PC-3 (cell line): ENCODE results near the gene RBMS3. TPM values are rescaled to one million over a fixed set of nuclear protein-coding genes. Genes with fewer than 3 reads are reported as not detected.

ENCODE experiments used
- ATAC-seq: fragments of 200-7000 bp; cut with Tn5 transposase; 2 replicates; pipeline ENCODE4 v1.9.1; 2020; ENCODE audit warnings: mild to moderate bottlenecking, moderate library complexity
- BruUV-seq: library from RNA; stranded (reverse); fragments of 400-500 nt; replicated peaks from 2 replicates; lab custom pipeline; 2021; lab: Mats Ljungman, UMichigan
- CTCF ChIA-PET: fragments of 300-600 bp; sonication (Branson Sonifier 250); formaldehyde crosslinking; loops from one replicate; lab custom pipeline; 2022; ENCODE audit warnings: antibody characterized with exemption; lab: Charles Lee
- POLR2A ChIA-PET: fragments of 300-600 bp; sonication (Branson Sonifier 250); formaldehyde crosslinking; loops from one replicate; lab custom pipeline; 2022; ENCODE audit warnings: antibody characterized with exemption; ENCODE audit not compliant: unreplicated experiment; lab: Charles Lee
- DNase-seq: peaks from one replicate; pipeline ENCODE4 v3.0.0-alpha.2; 2015
- H2AFZ ChIP-seq: fragments of 300-600 bp; sonication (generic); 2 replicates; pipeline ENCODE4 v1.6.0; 2016; ENCODE audit warnings: antibody characterized with exemption, low read length
- H3F3A ChIP-seq: fragments of 300-600 bp; sonication (generic); one replicate; pipeline ENCODE4 v1.6.0; 2017; ENCODE audit warnings: antibody characterized with exemption, low read length, control low read depth, mild to moderate bottlenecking; ENCODE audit not compliant: unreplicated experiment
- H3K27ac ChIP-seq: fragments of 300-600 bp; sonication (generic); 2 replicates; pipeline ENCODE4 v1.5.1; 2016; ENCODE audit warnings: mild to moderate bottlenecking, low read length
- H3K27me3 ChIP-seq: fragments of 300-600 bp; sonication (generic); 2 replicates; pipeline ENCODE4 v1.6.1; 2016; ENCODE audit warnings: low read length, mixed read lengths
- H3K36me3 ChIP-seq: fragments of 300-600 bp; sonication (generic); 2 replicates; pipeline ENCODE4 v1.6.1; 2016; ENCODE audit warnings: low read depth, mixed run types, low read length, mixed read lengths
- H3K4me1 ChIP-seq: fragments of 300-600 bp; sonication (generic); 2 replicates; pipeline ENCODE4 v1.5.1; 2016; ENCODE audit warnings: low read length; ENCODE audit not compliant: insufficient read depth
- H3K4me2 ChIP-seq: fragments of 300-600 bp; sonication (generic); 2 replicates; pipeline ENCODE4 v1.6.0; 2016; ENCODE audit warnings: low read length
- H3K4me3 ChIP-seq: fragments of 300-600 bp; sonication (generic); 2 replicates; pipeline ENCODE4 v1.5.1; 2016; ENCODE audit warnings: mild to moderate bottlenecking, low read length, mixed read lengths
- H3K79me2 ChIP-seq: fragments of 300-600 bp; sonication (generic); 2 replicates; pipeline ENCODE4 v1.6.1; 2017; ENCODE audit warnings: low read length, mixed read lengths
- H3K9ac ChIP-seq: fragments of 300-600 bp; sonication (generic); 2 replicates; pipeline ENCODE4 v1.6.0; 2016; ENCODE audit warnings: mild to moderate bottlenecking, low read length
- H3K9me2 ChIP-seq: fragments of 300-600 bp; sonication (generic); replicated peaks from 2 replicates; pipeline ENCODE4 v1.6.1; 2016; ENCODE audit warnings: mixed run types, low read length, mixed read lengths
- H3K9me3 ChIP-seq: fragments of 300-600 bp; sonication (generic); 2 replicates; pipeline ENCODE4 v1.6.1; 2016; ENCODE audit warnings: low read length, mixed read lengths
- H4K20me1 ChIP-seq: fragments of 300-600 bp; sonication (generic); 2 replicates; pipeline ENCODE4 v1.6.1; 2016; ENCODE audit warnings: low read length, mixed read lengths
- EZH2 ChIP-seq: fragments of 300-600 bp; sonication (generic); IDR thresholded peaks from one replicate; pipeline ENCODE4 v1.6.1; 2017; ENCODE audit warnings: antibody characterized with exemption, mild to moderate bottlenecking, low read length; ENCODE audit not compliant: unreplicated experiment
- EZH2phosphoT487 ChIP-seq: fragments of 300-600 bp; sonication (generic); IDR thresholded peaks from 2 replicates; pipeline ENCODE4 v1.6.1; 2018; ENCODE audit warnings: mild to moderate bottlenecking, antibody characterized with exemption, low read length, borderline replicate concordance
- intact Hi-C: fragments of 100-400 bp; cut with micrococcal nuclease; formaldehyde crosslinking; loops from 2 replicates; pipeline ENCODE4 v1.9.0; 2023
- total RNA-seq: library from RNA; depleted of rRNA; stranded (reverse); fragments of >200 nt; gene quantifications from 2 replicates; pipeline ENCODE4 v1.2.3, GENCODE V29; 2014
- TF ChIP-seq, protein P1 (sequence below): fragments of 300-600 bp; sonication (generic); conservative IDR thresholded peaks from 2 replicates; pipeline ENCODE4 v1.5.1; 2017; ENCODE audit warnings: antibody characterized with exemption, low read depth, mild to moderate bottlenecking, low read length

The RBMS3 gene
- total RNA-seq, 1 experiment from 2014 or later: 5.4 TPM

DNA sequence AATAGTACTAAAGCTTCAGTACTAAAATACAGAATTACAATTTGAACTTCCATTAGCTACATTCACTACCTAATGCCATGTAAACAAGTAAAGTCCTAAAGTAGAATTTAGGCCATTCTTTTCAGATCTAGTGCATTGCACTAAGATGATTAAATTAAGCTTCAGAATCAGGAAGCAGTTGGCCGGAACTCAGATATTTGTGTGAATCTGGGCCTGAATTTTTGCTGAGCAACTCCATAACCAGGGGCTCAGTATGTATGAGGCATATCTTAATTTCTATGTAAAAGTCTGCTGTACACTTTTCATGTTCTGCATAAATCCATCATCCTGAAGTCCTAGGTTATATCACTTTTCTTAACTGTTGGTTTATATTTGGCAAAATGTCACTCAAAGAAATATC lies 246.4 kb downstream of the RBMS3 start:
- ChIA-PET CTCF (no interaction called here), POLR2A (no interaction called here)
- H3K4me1 ChIP-seq: peaks cover 12% of the 10 kb centered on the region; the same call in 1 of the 2 replicates
- no peaks in the 10 kb centered on the region for H4K20me1 ChIP-seq
- H3K4me2 ChIP-seq: no peak overlapping the region
- no peak overlapping the region for H3K9ac ChIP-seq
- TF ChIP-seq EZH2: no peak
- no peak for TF ChIP-seq EZH2phosphoT487
- TF ChIP-seq, protein P1, sequence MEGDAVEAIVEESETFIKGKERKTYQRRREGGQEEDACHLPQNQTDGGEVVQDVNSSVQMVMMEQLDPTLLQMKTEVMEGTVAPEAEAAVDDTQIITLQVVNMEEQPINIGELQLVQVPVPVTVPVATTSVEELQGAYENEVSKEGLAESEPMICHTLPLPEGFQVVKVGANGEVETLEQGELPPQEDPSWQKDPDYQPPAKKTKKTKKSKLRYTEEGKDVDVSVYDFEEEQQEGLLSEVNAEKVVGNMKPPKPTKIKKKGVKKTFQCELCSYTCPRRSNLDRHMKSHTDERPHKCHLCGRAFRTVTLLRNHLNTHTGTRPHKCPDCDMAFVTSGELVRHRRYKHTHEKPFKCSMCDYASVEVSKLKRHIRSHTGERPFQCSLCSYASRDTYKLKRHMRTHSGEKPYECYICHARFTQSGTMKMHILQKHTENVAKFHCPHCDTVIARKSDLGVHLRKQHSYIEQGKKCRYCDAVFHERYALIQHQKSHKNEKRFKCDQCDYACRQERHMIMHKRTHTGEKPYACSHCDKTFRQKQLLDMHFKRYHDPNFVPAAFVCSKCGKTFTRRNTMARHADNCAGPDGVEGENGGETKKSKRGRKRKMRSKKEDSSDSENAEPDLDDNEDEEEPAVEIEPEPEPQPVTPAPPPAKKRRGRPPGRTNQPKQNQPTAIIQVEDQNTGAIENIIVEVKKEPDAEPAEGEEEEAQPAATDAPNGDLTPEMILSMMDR: no peak
- DNase-seq (no peak), ATAC-seq (no peak)
- H3K27me3 ChIP-seq: no peaks in the 10 kb centered on the region
- intact Hi-C loops: no loop called here
- H3K36me3 ChIP-seq: no peaks in the 10 kb centered on the region
- no peak overlapping the region for H3K4me3 ChIP-seq
- no peak overlapping the region for H2AFZ ChIP-seq
- H3K27ac ChIP-seq: no peak overlapping the region
- H3K9me3 ChIP-seq: no peaks in the 10 kb centered on the region
- peaks cover 3% of the 10 kb centered on the region for H3F3A ChIP-seq
- BruUV-seq: no TSS peak
- H3K9me2 ChIP-seq: no peaks in the 10 kb centered on the region
- no peaks in the 10 kb centered on the region for H3K79me2 ChIP-seq

DNA sequence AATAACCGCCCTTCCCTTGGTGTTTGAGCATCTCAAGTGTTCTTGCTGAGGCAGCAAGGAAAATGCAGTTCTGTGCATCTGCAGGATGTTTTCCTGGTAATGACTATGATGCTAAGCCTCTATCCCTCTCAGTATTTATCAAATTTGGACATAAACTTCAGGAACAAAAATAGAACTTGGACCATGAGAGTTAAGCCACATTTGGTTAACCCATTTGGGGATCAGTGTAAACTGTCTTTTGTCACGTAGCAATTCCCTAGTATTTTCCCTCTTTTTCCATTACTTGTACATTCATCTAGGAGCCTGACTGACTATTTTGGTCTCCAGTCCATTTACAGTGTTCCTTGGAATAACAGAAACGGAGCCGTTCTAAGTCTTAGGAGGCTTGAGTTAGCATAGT lies 250.8 kb downstream of the RBMS3 start:
- CTCF ChIA-PET: interaction anchor here (0.6 kb wide), 1 partner anchor 208 kb away, joined by 5 read pairs; no protein-coding TSS in a partner anchor
- Histone ChIP-seq H2AFZ (no peak overlapping the region), H3K27me3 (no peaks in the 10 kb centered on the region), H3F3A (no peaks in the 10 kb centered on the region), H3K9me3 (no peaks in the 10 kb centered on the region), H3K4me3 (no peak overlapping the region), H3K9ac (no peak overlapping the region), H3K36me3 (no peaks in the 10 kb centered on the region), H4K20me1 (no peaks in the 10 kb centered on the region), H3K4me1 (no peaks in the 10 kb centered on the region), H3K9me2 (no peaks in the 10 kb centered on the region), H3K4me2 (no peak overlapping the region), H3K79me2 (no peaks in the 10 kb centered on the region), H3K27ac (no peak overlapping the region)
- no TSS peak for BruUV-seq
- POLR2A ChIA-PET: no interaction called here
- intact Hi-C loops: no loop called here
- DNase-seq: no peak
- no peak for TF ChIP-seq EZH2phosphoT487
- TF ChIP-seq, protein P1: no peak
- ATAC-seq: no peak

DNA sequence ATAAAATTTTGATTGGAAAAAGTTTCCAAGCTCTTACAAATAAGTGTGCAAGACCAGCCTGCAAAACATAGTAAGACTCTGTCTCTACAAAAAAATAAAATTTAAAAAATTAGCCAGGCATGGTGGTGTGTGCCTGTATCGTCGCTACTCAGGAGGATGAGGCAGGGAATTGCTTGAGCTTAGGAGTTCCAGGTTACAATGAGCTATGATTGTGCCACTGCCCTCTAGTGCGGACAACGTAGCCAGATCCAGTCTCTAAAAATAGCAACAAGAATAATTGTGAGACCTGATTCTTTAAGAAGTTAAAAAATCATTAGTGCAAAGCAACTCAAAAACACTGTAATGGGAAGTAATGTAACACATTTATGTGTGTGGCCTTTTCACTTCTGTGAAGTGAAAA lies 251.6 kb downstream of the RBMS3 start:
- TF ChIP-seq EZH2 (no peak), EZH2phosphoT487 (no peak)
- TF ChIP-seq, protein P1: no peak
- no peaks in the 10 kb centered on the region for H3K4me1 ChIP-seq
- ATAC-seq (no peak), DNase-seq (no peak)
- H3K4me2 ChIP-seq: no peak overlapping the region
- H3K27me3 ChIP-seq: no peaks in the 10 kb centered on the region
- no peaks in the 10 kb centered on the region for H3F3A ChIP-seq
- no peak overlapping the region for H3K4me3 ChIP-seq
- H3K9ac ChIP-seq: no peak overlapping the region
- intact Hi-C loops: no loop called here
- POLR2A ChIA-PET: no interaction called here
- no peaks in the 10 kb centered on the region for H4K20me1 ChIP-seq
- no peak overlapping the region for H2AFZ ChIP-seq
- H3K27ac ChIP-seq: no peak overlapping the region
- CTCF ChIA-PET: no interaction called here
- no TSS peak for BruUV-seq
- H3K9me3 ChIP-seq: no peaks in the 10 kb centered on the region
- H3K36me3 ChIP-seq: no peaks in the 10 kb centered on the region
- no peaks in the 10 kb centered on the region for H3K79me2 ChIP-seq
- no peaks in the 10 kb centered on the region for H3K9me2 ChIP-seq
